Measurements from ENCODE around the gene DCLK2. TPM values are rescaled to one million over a fixed set of nuclear protein-coding genes. Genes with fewer than 3 reads are reported as not detected.

DCLK2 gene
- total RNA-seq, 1 experiment from 2014 or later, result 2.7 TPM

DNA sequence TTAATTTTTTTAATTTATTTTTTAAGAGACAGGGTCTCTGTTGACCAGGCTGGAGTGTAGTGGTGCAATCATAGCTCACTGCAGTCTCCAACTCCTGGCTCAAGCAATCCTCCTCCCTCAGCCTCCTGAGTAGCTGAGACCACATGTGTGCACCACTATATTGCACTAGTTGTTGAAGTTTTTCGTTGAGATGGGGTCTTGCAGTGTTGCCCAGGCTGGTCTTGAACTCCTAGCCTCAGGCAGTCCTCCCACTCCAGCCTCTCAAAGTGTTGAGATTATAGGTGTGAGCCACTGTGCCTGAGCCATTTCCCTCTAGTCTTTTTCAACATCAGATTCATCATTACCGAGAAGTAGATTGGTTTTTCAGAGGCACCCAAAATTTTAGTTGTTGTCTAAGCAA, 165.7 kb downstream of the DCLK2 start:
- Histone ChIP-seq H4K20me1 (ENCODE audit: insufficient read depth) (no peaks in the 10 kb centered on the region), H3K27ac (ENCODE audit: low read depth, low read length) (no peak overlapping the region), H3K9ac (ENCODE audit: low read length) (no peak overlapping the region), H3K36me3 (ENCODE audit: control insufficient read depth in 1 of 2, insufficient read depth in 2 of 2, low read length in 2 of 2) (no peaks in the 10 kb centered on the region), H3K9me2 (ENCODE audit: insufficient read depth) (no peaks in the 10 kb centered on the region), H3K4me3 (replicated peaks in 1 of 2; ENCODE audit: low read depth in 1 of 2, low read length in 2 of 2) (no peak overlapping the region), H2AFZ (ENCODE audit: low read depth, low read length, poor library complexity, severe bottlenecking) (no peak overlapping the region), H3K4me2 (ENCODE audit: low read length) (no peak overlapping the region), H3K4me1 (ENCODE audit: control insufficient read depth in 1 of 2, insufficient read depth in 2 of 2, low read length in 2 of 2) (no peaks in the 10 kb centered on the region; a peak in 1 of 4 replicates), H3K79me2 (ENCODE audit: insufficient read depth, low read length) (no peaks in the 10 kb centered on the region), H3K9me3 (ENCODE audit: control insufficient read depth in 1 of 2, insufficient read depth in 1 of 2, low read depth in 1 of 2, low read length in 2 of 2) (no peaks in the 10 kb centered on the region), H3K27me3 (ENCODE audit: insufficient read depth, low read length) (no peaks in the 10 kb centered on the region)
- no peak for TF ChIP-seq FOSL1 (IDR thresholded peaks at IDR 0.05; ENCODE audit: low read depth)
- intact Hi-C loops (cut with micrococcal nuclease), result loop anchor here (1.0 to 2.0 kb wide), 4 partner anchors 233 to 329 kb away; no protein-coding TSS in a partner anchor
- ChIA-PET POLR2A (no interaction called here), CTCF (interaction anchor here (1.2 to 1.8 kb wide), 4 partner anchors 10 to 623 kb away, joined by 4 to 10 read pairs (median 5); no protein-coding TSS in a partner anchor), RAD21 (ENCODE audit: low non-redundant PET in 1 of 2, low total read pairs in 2 of 2, uncharacterized antibody in 2 of 2, unreplicated experiment in 2 of 2) (interaction anchor here in 1 of 2 experiments (1.0 kb wide), 1 partner anchor 35 kb away, joined by 4 read pairs; no protein-coding TSS in a partner anchor)
- DNase-seq (ENCODE audit: low read depth, low spot score) (no peak), ATAC-seq (no peak)
- no TSS peak for BruUV-seq (replicated peaks)

DNA sequence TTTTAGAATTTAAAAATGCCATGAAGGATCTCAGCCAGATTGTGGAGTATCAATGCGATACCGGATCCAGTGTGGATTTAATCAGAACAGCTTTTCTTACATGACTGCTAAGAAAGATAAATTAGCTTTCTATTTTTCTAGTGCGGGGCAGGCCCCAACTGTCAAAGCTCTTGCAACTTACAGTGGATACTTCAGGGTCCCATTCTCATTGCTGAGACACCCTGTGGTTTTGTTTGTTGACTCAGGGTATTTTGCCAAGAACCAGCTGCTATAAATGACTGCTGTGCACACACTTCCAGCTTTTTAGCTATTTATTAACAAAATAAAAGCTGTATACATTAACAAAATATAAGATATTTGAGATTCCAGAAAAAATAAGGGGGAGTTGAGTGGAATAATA, 166.4 kb downstream of the DCLK2 start:
- no peak for DNase-seq (ENCODE audit: low read depth, low spot score)
- no peaks in the 10 kb centered on the region for H3K9me2 ChIP-seq (ENCODE audit: insufficient read depth)
- ChIA-PET RAD21 (ENCODE audit: low non-redundant PET in 1 of 2, low total read pairs in 2 of 2, uncharacterized antibody in 2 of 2, unreplicated experiment in 2 of 2) (no interaction called here), CTCF (interaction anchor here (0.8 to 1.3 kb wide), 4 partner anchors 11 to 622 kb away, joined by 3 to 6 read pairs (median 4); no protein-coding TSS in a partner anchor), POLR2A (interaction anchor here (0.6 kb wide), 1 partner anchor 435 kb away, joined by 4 read pairs; no protein-coding TSS in a partner anchor)
- H3K4me1 ChIP-seq (ENCODE audit: control insufficient read depth in 1 of 2, insufficient read depth in 2 of 2, low read length in 2 of 2), result no peaks in the 10 kb centered on the region; a peak in 1 of 4 replicates
- H3K27ac ChIP-seq (ENCODE audit: low read depth, low read length), result no peak overlapping the region
- no peak for ATAC-seq
- BruUV-seq (replicated peaks), result no TSS peak
- H3K36me3 ChIP-seq (ENCODE audit: control insufficient read depth in 1 of 2, insufficient read depth in 2 of 2, low read length in 2 of 2), result no peaks in the 10 kb centered on the region
- H4K20me1 ChIP-seq (ENCODE audit: insufficient read depth), result no peaks in the 10 kb centered on the region
- no peak overlapping the region for H2AFZ ChIP-seq (ENCODE audit: low read depth, low read length, poor library complexity, severe bottlenecking)
- no peaks in the 10 kb centered on the region for H3K9me3 ChIP-seq (ENCODE audit: control insufficient read depth in 1 of 2, insufficient read depth in 1 of 2, low read depth in 1 of 2, low read length in 2 of 2)
- no peak overlapping the region for H3K9ac ChIP-seq (ENCODE audit: low read length)
- intact Hi-C loops (cut with micrococcal nuclease), result no loop called here
- no peaks in the 10 kb centered on the region for H3K27me3 ChIP-seq (ENCODE audit: insufficient read depth, low read length)
- TF ChIP-seq JUND (IDR thresholded peaks at IDR 0.05), result no peak
- TF ChIP-seq POLR2AphosphoS5 (IDR thresholded peaks at IDR 0.05; ENCODE audit: low read depth, low read length), result no peak
- TF ChIP-seq, protein P1, sequence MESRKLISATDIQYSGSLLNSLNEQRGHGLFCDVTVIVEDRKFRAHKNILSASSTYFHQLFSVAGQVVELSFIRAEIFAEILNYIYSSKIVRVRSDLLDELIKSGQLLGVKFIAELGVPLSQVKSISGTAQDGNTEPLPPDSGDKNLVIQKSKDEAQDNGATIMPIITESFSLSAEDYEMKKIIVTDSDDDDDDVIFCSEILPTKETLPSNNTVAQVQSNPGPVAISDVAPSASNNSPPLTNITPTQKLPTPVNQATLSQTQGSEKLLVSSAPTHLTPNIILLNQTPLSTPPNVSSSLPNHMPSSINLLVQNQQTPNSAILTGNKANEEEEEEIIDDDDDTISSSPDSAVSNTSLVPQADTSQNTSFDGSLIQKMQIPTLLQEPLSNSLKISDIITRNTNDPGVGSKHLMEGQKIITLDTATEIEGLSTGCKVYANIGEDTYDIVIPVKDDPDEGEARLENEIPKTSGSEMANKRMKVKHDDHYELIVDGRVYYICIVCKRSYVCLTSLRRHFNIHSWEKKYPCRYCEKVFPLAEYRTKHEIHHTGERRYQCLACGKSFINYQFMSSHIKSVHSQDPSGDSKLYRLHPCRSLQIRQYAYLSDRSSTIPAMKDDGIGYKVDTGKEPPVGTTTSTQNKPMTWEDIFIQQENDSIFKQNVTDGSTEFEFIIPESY (IDR thresholded peaks at IDR 0.05; ENCODE audit: extremely low read depth, insufficient replicate concordance, low read length), result no peak
- TF ChIP-seq SIN3A (IDR thresholded peaks at IDR 0.05; ENCODE audit: low read depth), result no peak
- TF ChIP-seq, protein P2, sequence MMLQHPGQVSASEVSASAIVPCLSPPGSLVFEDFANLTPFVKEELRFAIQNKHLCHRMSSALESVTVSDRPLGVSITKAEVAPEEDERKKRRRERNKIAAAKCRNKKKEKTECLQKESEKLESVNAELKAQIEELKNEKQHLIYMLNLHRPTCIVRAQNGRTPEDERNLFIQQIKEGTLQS (IDR thresholded peaks at IDR 0.05), result no peak
- no peak overlapping the region for H3K4me3 ChIP-seq (replicated peaks in 1 of 2; ENCODE audit: low read depth in 1 of 2, low read length in 2 of 2)
- no peak overlapping the region for H3K4me2 ChIP-seq (ENCODE audit: low read length)
- no peaks in the 10 kb centered on the region for H3K79me2 ChIP-seq (ENCODE audit: insufficient read depth, low read length)

All from HCT116 (cell line).